Measurements from ENCODE around the gene TMEM9. TPM values are rescaled to one million over a fixed set of nuclear protein-coding genes. Genes with fewer than 3 reads are reported as not detected.

Gene TMEM9
- total and polyA plus RNA-seq, 9 of the 15 experiments (the other 6 are each of a cell fraction or from before 2014, with no cell fraction given), result 30.4 to 107 (median 67.6) TPM

DNA sequence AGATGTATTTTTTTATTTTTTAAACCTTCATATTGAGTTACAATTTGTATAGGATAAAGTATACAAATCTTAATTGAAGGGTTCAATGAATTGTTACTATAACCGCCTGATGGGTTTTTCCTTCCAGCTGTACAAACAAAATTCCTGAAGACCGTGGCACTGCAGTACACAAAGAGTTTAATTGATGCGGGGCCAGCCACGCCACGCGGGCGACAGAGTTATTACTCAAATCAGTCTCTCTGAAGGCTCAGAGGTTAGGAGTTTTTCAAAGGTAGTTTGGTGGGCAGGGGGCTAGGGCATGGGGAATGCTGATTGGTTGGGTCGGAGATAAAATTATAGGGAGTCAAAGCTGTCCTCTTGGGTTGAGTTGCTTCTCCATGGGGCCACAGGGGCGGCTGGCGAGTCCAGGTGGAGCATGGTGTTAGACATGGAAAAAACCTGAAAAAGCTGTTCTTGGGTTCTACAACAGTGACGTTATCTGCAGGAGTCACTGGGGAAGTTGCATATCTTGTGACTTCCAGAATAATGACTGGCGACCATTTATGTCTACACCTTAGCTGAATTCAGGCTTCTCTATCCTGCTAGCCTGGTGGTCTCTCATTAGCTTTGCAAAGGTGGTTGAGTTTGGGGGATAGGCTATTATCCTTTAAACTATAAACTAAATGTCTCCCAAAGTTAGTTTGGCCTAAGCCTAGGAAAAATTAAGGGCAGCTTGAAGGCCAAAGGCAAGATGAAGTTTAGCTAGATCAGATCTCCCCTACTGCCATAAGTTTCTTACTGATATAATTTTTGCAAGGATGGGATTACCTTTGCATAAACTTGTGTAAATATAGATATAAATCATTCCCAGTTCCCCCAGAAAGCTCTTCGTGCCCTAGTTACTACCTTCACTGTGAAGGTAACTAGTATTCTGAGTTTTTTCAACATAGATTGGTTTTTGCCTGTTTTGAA lies 13.0 kb upstream of the TMEM9 start (continued):
- TF ChIP-seq, protein P1, sequence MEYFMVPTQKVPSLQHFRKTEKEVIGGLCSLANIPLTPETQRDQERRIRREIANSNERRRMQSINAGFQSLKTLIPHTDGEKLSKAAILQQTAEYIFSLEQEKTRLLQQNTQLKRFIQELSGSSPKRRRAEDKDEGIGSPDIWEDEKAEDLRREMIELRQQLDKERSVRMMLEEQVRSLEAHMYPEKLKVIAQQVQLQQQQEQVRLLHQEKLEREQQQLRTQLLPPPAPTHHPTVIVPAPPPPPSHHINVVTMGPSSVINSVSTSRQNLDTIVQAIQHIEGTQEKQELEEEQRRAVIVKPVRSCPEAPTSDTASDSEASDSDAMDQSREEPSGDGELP (CRISPR knock-in tag; IDR thresholded peaks at IDR 0.05; ENCODE audit: borderline replicate concordance), result no peak
- TF ChIP-seq SETDB1 (IDR thresholded peaks at IDR 0.05; ENCODE audit: low read length) (no peak), CHD4 (IDR thresholded peaks at IDR 0.05; ENCODE audit: insufficient read depth, insufficient replicate concordance, low read depth, low read length, poor library complexity, severe bottlenecking) (no peak), BRF1 (IDR thresholded peaks at IDR 0.05; ENCODE audit: borderline replicate concordance, extremely low read depth, insufficient read length) (no peak), NCOR1 (IDR thresholded peaks at IDR 0.05) (0 out of 2 replicates have a peak, but pooled peaks have one; percentile 33)
- TF ChIP-seq, protein P2, sequence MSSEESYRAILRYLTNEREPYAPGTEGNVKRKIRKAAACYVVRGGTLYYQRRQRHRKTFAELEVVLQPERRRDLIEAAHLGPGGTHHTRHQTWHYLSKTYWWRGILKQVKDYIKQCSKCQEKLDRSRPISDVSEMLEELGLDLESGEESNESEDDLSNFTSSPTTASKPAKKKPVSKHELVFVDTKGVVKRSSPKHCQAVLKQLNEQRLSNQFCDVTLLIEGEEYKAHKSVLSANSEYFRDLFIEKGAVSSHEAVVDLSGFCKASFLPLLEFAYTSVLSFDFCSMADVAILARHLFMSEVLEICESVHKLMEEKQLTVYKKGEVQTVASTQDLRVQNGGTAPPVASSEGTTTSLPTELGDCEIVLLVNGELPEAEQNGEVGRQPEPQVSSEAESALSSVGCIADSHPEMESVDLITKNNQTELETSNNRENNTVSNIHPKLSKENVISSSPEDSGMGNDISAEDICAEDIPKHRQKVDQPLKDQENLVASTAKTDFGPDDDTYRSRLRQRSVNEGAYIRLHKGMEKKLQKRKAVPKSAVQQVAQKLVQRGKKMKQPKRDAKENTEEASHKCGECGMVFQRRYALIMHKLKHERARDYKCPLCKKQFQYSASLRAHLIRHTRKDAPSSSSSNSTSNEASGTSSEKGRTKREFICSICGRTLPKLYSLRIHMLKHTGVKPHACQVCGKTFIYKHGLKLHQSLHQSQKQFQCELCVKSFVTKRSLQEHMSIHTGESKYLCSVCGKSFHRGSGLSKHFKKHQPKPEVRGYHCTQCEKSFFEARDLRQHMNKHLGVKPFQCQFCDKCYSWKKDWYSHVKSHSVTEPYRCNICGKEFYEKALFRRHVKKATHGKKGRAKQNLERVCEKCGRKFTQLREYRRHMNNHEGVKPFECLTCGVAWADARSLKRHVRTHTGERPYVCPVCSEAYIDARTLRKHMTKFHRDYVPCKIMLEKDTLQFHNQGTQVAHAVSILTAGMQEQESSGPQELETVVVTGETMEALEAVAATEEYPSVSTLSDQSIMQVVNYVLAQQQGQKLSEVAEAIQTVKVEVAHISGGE (CRISPR knock-in tag; IDR thresholded peaks at IDR 0.05), result no peak
- TF ChIP-seq, protein P3, sequence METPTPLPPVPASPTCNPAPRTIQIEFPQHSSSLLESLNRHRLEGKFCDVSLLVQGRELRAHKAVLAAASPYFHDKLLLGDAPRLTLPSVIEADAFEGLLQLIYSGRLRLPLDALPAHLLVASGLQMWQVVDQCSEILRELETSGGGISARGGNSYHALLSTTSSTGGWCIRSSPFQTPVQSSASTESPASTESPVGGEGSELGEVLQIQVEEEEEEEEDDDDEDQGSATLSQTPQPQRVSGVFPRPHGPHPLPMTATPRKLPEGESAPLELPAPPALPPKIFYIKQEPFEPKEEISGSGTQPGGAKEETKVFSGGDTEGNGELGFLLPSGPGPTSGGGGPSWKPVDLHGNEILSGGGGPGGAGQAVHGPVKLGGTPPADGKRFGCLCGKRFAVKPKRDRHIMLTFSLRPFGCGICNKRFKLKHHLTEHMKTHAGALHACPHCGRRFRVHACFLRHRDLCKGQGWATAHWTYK (CRISPR knock-in tag; IDR thresholded peaks at IDR 0.05), result peak; percentile 39; the same call in 1 of the 2 replicates

All from K562 (cell line).